GM12874 (cell line): Measurements from ENCODE around the gene SPTA1.

ENCODE experiments used
- CTCF ChIP-seq: IDR thresholded peaks from 2 replicates; pipeline ENCODE4 v1.5.1; 2011; ENCODE audit warnings: low read depth, mild to moderate bottlenecking, control low read depth, low read length, moderate library complexity; ENCODE audit not compliant: insufficient read depth

The SPTA1 gene

DNA sequence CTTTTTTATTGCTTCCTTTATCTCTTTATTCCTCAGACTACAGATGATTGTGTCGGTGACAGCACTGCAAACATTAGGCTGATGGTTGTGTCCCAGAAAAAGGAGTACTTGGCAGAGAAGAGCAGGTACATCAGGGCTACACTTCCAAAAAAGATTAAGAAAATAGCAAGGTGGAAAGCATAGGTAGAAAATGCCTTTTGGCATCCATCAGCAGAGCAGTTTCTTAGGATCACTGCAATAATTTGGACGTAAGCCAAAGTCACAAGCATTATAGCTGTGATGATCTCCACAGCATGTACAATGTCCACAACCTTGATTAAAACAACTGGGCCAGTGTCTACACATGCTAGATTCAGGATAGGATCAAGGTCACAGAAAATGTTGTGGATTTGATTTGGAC, 8.1 kb upstream of the SPTA1 start:
- TF ChIP-seq CTCF: no peak

DNA sequence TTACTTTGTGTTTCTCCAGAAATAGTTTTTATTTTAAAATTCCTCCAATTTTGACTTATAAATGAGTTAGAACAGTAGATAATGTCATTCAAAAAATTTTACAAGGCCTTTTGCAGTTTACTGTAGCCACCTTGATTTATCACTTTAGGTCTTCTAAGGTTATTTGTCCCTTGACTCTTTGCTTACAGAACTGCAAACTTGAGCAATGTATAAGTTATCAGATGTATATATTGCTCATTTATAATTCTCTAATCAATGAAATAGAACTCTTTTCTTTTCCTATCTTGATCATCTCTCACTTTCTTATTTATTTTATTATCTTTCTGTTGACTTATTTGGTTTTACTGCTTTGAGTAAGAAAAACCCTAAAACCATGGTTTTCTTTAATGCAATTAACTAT, 5.8 kb upstream of the SPTA1 start:
- TF ChIP-seq CTCF: no peak

- no peak for TF ChIP-seq CTCF
Measured at GRCh38 chr1:158691907-158692306, 5.4 kb upstream of the SPTA1 start.

DNA sequence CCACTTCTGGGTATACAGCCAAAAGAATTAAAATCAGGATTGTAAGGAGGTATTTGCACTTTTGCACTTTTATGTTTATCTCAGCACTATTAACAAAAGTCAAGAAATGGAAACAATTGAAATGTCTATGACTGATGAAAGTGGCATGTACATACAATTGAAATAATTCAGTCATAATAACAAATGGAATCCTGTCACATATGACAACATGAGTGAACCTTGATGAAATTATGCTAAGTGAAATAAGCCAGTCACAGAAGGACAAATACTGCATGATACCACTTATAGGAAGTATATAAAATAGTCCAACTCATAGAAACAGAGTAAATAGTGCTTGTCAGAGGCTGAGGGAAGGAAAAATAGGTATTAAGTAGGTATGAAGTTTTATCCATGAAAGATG, 3.4 kb upstream of the SPTA1 start:
- no peak for TF ChIP-seq CTCF

GRCh38 chr1:158689110-158689509, 2.6 kb upstream of the SPTA1 start:
- TF ChIP-seq CTCF: no peak

DNA sequence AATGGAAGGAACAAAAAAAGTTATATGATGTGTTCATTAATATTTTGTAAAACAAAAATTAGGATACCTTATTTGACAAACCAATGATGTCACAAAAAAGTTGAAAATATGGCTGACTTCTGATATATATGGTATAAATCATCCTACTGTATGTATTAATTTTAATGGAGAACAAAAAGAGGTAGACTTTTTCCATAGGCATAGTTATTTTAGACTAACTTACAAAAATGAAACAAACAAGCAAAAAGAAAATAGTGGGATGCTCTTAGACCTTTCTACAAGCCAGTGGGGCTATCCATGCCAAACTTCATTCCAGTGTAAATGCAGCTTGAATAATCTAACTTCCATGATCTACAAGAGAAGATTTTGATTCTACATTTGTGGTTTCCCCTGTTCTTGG, 522 bp upstream of the SPTA1 start:
- TF ChIP-seq CTCF: no peak

GRCh38 chr1:158685085-158685484, 1.4 kb downstream of the SPTA1 start:
- no peak for TF ChIP-seq CTCF

DNA sequence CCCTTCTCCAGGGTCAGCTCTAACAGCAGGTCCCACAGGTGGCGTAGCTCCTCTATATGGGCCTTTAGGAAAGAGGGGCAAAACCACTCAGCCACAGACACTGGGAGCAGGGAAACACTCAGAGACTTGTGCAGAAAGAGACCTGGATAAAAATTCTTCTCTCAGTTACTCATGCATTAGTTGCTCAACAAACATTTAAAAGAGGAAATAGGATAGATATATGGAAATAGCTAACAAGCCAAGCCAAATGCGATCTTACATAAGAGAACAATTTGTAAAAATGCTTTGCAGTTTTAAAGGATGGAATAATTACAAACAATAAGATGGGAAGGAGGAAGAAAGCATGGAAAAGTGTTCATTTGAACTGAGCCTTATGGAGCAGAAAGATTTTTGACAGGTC, 4.9 kb downstream of the SPTA1 start:
- TF ChIP-seq CTCF: no peak
